GM12864 (cell line): Measurements from ENCODE around the gene MED9.

Experiments
- DNase-seq: peaks from one replicate; pipeline ENCODE4 v3.0.0-alpha.2; 2011; ENCODE audit warnings: low read depth
- H3K4me3 ChIP-seq: 2 replicates; pipeline ENCODE4 v1.5.1; 2011; ENCODE audit warnings: mild to moderate bottlenecking, low read depth, low read length, control low read depth
- TF ChIP-seq, protein P1 (sequence below): IDR thresholded peaks from 2 replicates; pipeline ENCODE4 v1.5.1; 2011; ENCODE audit warnings: low read depth, mild to moderate bottlenecking, moderate library complexity, low read length, control low read depth, inconsistent platforms; ENCODE audit errors: missing control alignments

The MED9 gene

GRCh38 chr17:17523001-17523730, 46.4 kb downstream of the MED9 start:
- TF ChIP-seq, protein P1, sequence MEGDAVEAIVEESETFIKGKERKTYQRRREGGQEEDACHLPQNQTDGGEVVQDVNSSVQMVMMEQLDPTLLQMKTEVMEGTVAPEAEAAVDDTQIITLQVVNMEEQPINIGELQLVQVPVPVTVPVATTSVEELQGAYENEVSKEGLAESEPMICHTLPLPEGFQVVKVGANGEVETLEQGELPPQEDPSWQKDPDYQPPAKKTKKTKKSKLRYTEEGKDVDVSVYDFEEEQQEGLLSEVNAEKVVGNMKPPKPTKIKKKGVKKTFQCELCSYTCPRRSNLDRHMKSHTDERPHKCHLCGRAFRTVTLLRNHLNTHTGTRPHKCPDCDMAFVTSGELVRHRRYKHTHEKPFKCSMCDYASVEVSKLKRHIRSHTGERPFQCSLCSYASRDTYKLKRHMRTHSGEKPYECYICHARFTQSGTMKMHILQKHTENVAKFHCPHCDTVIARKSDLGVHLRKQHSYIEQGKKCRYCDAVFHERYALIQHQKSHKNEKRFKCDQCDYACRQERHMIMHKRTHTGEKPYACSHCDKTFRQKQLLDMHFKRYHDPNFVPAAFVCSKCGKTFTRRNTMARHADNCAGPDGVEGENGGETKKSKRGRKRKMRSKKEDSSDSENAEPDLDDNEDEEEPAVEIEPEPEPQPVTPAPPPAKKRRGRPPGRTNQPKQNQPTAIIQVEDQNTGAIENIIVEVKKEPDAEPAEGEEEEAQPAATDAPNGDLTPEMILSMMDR: no peak
- DNase-seq: no peak
- no peak overlapping the region for H3K4me3 ChIP-seq

DNA sequence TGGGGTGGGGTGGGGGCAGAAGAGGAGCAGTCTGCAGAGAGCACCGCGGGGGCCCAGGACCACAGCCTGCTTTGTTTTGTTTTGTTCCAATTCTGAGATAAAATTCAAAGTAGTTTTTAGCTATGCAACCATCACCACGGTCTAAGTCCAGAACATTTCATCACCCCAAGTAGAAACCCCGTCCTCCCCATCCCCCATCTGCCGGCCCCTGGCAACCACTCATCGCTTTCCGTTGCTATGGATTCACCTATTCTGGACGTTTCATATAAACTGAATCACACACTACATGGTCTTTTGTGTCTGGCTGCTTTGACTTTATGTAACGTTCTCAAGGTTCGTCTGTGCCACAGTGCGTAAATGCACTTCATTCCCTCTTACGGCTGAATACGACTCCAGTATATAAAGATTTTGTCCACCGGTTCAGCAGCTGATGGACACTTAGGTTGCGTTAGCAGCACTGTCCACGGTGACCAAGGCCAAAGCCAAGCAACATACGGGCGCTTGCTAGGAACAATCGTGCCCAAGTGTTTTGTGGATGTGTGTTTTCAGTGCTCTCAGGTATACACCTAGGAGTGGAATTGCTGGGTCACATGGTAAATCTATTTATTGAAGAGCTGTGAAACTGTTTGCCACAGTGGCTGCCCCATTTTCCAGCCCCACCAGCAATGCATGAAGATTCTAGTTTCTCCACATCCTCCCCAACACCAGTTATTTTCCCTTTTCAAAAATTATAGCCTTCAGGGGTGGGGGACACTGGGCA, 47.1 kb downstream of the MED9 start:
- H3K4me3 ChIP-seq: no peak overlapping the region
- TF ChIP-seq, protein P1: no peak
- no peak for DNase-seq

DNA sequence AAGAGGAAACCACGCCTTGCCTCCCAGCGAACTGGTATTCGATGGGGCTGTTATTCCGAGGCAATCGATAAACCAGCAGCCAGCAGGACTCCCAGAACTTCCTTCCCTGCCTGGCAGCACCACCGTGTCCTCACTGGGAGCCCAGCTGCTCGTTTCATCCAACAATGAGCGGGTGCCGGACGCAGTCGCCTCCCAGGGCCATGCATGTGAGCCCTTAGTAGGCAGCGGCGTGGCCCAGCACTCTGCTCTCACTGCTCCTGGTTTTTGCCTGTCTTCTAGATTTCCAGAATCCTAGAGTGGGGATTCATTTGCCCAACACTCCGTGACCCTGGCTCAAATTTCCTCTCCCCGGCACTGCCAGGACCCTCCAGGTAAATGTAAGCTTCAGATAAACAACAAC, 48.5 kb downstream of the MED9 start:
- no peak for DNase-seq
- H3K4me3 ChIP-seq: no peak overlapping the region
- TF ChIP-seq, protein P1: no peak

GRCh38 chr17:17525956-17526355, 49.2 kb downstream of the MED9 start:
- no peak for DNase-seq
- H3K4me3 ChIP-seq: no peak overlapping the region
- TF ChIP-seq, protein P1: no peak

DNA sequence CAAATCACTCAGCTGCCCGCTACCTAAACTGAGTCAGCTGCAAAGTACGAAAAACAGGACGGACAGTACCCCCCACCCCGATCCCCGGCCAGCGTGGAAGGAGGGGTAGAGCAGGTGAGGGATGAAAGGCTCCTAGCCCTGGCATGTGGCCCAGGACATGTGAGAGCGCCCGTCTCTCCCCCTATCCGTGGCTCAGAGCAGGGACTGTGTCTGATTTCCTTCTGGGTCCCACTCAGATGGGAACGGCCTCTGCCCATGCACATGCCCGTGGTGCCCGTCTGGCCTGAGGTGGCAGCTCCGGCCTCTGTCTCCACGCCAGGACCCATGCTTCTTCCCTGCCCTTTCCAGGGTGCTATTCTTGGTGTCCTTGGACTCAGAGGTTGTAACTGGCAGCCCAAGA, 49.6 kb downstream of the MED9 start:
- no peak for DNase-seq
- TF ChIP-seq, protein P1: no peak
- H3K4me3 ChIP-seq: no peak overlapping the region

GRCh38 chr17:17527534-17527933, 50.7 kb downstream of the MED9 start:
- H3K4me3 ChIP-seq: no peak overlapping the region
- TF ChIP-seq, protein P1: no peak
- DNase-seq: no peak

- H3K4me3 ChIP-seq: no peak overlapping the region
- TF ChIP-seq, protein P1: no peak
- DNase-seq: no peak
Measured at GRCh38 chr17:17527956-17528500, 51.2 kb downstream of the MED9 start.
